NCI-H1105 (cell line): ENCODE results near the gene NOL9.

Experiments used
- DNase-seq: peaks from one replicate; lab custom pipeline; 2025; lab: John Stamatoyannopoulos, UW

The NOL9 gene

DNA sequence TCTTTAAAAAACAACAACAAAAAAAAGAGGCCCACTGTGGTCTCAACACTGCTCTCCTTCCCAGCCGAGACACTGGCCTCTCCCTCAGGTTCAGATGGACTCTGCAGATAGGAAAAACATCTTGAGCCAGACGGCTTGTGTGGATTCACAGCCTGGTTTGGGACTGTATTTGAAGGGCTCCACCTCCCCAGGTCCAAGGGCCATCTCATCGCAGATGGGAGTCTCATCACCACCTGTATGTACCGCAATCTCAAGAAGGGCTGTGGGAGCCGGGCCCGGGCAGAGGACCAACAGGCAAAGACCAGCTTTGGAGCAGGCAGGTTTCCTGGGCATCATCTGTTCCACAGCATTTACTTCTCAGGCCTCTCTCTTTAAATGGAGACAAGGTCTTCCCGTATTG is 35.7 kb upstream of the NOL9 start:
- no peak for DNase-seq

DNA sequence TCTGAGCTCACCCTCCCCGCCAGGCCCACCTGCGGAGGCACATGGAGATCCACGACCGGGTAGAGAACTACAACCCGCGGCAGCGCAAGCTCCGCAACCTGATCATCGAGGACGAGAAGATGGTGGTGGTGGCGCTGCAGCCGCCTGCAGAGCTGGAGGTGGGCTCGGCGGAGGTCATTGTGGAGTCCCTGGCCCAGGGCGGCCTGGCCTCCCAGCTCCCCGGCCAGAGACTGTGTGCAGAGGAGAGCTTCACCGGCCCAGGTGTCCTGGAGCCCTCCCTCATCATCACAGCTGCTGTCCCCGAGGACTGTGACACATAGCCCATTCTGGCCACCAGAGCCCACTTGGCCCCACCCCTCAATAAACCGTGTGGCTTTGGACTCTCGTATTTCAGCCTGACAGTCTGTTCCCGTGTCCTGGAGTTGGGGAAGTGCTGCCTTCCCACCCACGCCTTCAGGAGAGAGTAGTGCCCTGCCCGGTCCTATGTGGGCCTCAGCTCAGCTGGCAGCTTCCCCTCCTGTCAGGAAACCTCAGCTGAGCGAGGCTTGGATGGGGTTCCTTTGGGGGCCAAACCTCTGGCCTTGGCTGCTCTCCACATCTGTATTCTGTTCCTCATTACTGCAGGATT is 34.7 kb upstream of the NOL9 start:
- no peak for DNase-seq

- no peak for DNase-seq
Measured at GRCh38 chr1:6588128-6588892, 34.0 kb upstream of the NOL9 start.

- peak; percentile 68 for DNase-seq
Measured at GRCh38 chr1:6587261-6588005, 33.1 kb upstream of the NOL9 start.

GRCh38 chr1:6586404-6586816 is 32.1 kb upstream of the NOL9 start:
- DNase-seq: no peak

- no peak for DNase-seq
Measured at GRCh38 chr1:6585841-6586240, 31.5 kb upstream of the NOL9 start.

- no peak for DNase-seq
Measured at GRCh38 chr1:6585081-6585722, 30.9 kb upstream of the NOL9 start.

- DNase-seq: no peak
Measured at GRCh38 chr1:6584126-6585080, 30.1 kb upstream of the NOL9 start.

DNA sequence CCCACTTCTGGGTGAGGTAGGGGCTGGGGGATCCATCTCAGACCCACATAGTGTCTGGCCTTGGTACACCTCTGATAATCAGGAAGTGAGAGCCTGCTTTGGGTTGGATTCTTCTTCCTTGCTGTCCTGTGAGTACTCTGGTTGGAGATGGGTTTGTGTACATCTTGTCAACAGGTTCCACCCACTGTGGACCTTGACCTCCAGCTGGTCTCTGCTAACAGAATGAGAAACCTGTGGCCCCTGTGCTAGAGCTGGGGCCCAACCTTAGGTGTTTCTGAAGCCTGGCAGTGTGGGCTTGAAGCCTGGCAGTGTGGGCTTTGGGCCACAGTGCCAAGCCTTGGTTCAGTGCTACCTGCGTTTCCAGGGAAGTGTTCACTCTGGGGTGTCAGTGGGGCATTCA is 28.1 kb upstream of the NOL9 start:
- DNase-seq: no peak

GRCh38 chr1:6581561-6582305 is 27.4 kb upstream of the NOL9 start:
- no peak for DNase-seq

- no peak for DNase-seq
Measured at GRCh38 chr1:6580593-6581409, 26.5 kb upstream of the NOL9 start.

GRCh38 chr1:6580119-6580592 is 25.8 kb upstream of the NOL9 start:
- DNase-seq: no peak

- peak; percentile 99 for DNase-seq
Measured at GRCh38 chr1:6579374-6580118, 25.2 kb upstream of the NOL9 start, which contains the start of gene ZBTB48. ZBTB48 (plus strand) TSS chr1:6579994; CDS start chr1:6580610, 616 bp downstream.

- no peak for DNase-seq
Measured at GRCh38 chr1:6578624-6579373, 24.5 kb upstream of the NOL9 start.

DNA sequence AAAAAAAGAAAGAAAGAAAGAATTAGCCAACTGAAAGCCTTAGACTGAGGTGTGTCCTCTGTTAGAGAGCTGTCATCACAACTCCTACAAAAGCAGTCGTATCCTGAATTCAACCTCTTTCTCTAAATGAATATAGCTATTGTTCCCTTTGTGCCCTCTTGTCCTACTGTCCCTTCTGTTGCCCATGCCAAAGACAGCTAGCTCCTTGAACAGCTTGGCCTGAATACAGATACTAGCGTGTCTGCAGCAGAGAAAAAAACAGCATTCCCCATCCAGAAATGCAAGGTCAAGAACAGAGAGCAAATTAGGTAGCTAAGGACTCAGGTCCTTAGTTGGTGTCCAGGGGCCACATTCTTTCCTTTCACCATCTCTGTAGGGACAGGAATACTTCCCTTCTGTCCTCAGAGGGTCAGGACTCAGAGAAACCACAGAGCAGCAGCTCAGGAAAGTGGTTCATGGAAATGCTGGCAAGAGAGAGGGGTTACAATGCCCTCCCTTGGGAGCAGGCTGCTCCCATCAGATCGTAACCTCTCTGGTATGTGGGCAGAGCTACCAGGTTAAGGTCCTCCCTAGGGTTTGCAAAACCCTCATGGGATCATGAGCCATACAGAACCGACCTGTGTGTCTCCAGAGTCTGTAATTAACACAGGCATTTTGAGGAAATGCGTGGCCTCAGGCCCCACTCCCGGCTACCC is 23.7 kb upstream of the NOL9 start:
- no peak for DNase-seq

- no peak for DNase-seq
Measured at GRCh38 chr1:6574818-6575217, 20.5 kb upstream of the NOL9 start.

DNA sequence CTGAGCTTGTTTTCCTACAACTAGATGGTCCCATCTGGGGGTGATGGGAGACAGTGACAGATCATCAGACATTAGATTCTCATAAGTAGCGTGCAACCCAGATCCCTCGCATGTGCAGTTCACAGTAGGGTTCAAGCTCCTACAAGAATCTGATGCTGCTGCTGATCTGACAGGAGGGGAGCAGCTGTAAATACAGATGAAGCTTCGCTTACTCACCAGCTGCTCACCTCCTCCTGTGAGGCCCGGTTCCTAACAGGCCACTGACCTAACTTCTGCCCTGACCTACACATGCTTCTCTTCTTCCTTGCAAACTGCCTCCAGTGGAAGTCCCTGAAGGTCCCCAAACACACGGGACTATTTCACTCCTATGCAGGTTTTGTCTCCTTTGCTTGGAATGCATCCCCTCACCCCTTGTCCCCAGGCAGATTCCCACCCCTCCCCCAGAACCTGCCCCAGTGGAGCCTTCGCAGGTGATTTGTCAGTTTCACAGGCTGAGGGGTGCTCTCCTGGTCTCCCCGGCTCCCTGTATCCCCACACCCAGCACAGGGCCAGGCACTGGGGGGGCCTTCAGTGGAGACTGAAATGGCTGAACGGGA is 19.8 kb upstream of the NOL9 start:
- no peak for DNase-seq
